GM19395 (cell line): Measurements from ENCODE around the gene TNFAIP8L3.
"Not testable (repeated sequence)": the region's sequence is repeated elsewhere in the genome, so short reads cannot be mapped to it uniquely, and the experiment has no call there.

Source experiments
- ATAC-seq: cut with Tn5 transposase; IDR thresholded peaks from one replicate; pipeline ENCODE4 v1.9.1; 2021; ENCODE audit warnings: mild to moderate bottlenecking, moderate library complexity; ENCODE audit not compliant: unreplicated experiment

The TNFAIP8L3 gene

GRCh38 chr15:51065781-51066180 is 28.9 kb downstream of the TNFAIP8L3 start:
- ATAC-seq, result no peak

DNA sequence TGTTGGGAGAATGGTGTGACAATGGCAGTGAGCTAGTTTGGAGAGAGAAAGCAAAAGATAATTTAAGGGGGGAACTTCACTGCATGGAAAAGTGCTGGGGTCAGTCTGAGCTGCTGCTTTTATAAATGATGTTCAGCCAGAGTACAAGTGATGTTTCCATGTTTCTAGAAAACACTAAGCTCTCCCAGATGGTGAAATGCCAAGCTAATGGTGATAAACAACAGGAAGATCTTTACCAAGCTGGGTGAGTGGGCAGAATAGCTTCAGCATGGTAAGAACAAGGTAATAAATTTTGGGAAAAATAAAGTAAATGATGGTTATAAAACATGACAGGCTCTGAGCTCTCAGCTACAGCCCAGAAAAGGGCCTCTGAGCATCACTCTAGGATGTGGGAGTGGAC is 29.4 kb downstream of the TNFAIP8L3 start:
- ATAC-seq, result no peak

DNA sequence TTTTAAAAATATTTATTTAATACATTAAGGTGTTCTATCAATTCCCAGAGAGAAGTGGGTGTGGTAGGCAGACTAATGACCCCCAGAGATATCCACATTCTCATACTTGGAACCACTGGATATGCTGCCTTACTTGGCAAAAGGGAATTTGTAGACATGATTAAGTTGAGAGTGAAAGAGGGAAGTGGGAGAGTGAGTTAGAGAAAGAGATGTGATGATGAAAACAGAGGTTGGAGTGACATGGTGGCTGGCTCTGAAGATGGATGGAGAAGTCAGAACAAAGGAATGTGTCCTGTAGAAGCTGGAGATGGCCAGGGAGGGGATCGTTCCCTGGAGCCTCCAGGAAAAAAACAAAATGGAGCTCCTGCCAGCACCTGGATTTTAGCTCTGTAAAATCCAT is 32.0 kb downstream of the TNFAIP8L3 start:
- no peak for ATAC-seq

- ATAC-seq, result no peak
Measured at GRCh38 chr15:51060030-51060673, 34.6 kb downstream of the TNFAIP8L3 start.

DNA sequence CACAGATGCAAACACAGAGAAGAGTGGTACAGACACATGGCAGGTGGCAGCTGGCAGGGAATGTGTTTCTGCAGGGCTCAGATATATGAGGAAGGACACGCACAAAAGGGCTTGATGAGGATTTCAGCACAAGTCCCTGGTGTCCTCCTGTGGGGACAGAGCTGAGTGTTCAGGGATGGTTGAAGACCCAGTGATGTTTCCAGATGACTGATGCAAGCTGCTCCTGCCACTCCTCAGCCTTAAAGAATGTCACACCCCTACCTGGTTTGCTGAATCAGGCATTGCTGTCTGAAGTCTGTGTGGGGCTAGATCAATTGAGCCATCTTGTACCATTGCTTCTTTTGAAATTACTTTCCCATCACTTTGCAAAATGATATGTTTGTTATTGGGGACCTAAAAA is 40.2 kb downstream of the TNFAIP8L3 start:
- ATAC-seq, result no peak

DNA sequence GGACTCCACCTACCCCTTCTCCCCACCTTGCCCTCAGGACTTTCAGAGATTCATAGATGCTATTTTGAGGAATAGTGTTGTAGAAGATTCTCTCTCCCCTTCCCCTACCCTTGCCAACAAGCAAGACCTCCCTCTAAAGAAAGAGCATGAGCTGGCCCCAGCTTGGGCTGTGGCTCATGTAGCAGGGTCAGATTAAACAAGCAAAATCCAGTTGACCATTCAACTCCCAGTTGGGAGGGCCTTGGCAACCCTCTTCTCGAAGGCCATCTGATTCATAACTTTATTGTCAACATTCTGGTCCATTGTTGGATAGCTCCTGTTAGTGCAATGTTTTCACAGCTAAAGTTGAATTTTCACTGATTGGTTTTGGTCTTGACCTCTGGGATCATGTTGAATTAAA is 41.1 kb downstream of the TNFAIP8L3 start:
- no peak for ATAC-seq

- ATAC-seq, result no peak
Measured at GRCh38 chr15:51051776-51052175, 42.9 kb downstream of the TNFAIP8L3 start.

DNA sequence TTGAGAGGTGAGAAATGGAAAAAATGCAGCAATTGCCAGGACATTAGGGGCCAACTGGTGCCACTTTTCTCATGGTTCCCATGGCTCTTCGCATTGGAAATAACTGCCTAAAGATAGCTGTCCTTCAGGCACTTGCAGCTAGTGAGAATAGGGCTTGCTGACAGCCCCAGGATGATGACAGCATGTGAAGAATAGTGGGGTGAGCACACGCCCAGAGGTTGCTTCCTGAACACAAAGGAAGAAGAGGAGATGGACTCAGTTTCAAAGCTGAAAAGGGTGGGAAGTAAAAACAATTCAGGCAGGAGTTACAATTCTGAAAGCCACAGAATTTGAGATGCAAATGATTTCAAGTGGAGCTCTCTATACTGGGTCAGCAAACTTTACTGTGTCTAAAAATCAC is 45.6 kb downstream of the TNFAIP8L3 start:
- ATAC-seq, result no peak

DNA sequence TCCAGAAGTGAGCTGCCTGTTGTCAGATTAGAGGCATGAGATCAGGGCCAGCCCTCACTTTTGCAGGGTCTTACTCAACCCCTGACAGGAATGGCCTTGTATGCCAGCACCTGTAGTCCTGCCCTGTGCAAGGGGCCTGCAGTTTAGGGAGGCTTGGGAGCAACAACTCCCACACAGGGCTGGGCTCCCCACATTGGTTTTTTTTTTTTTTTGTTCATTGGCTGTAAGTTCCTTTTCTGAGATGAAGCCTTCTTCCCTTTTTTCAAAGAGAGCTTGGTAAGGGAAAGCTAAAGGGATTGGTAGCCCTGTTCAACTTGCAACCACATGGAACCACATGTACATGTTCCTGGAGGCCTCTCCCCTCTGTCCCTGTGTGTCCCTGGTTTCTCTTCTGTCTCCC is 46.4 kb downstream of the TNFAIP8L3 start:
- ATAC-seq, result no peak

- no peak for ATAC-seq
Measured at GRCh38 chr15:51046799-51047449, 47.8 kb downstream of the TNFAIP8L3 start.

DNA sequence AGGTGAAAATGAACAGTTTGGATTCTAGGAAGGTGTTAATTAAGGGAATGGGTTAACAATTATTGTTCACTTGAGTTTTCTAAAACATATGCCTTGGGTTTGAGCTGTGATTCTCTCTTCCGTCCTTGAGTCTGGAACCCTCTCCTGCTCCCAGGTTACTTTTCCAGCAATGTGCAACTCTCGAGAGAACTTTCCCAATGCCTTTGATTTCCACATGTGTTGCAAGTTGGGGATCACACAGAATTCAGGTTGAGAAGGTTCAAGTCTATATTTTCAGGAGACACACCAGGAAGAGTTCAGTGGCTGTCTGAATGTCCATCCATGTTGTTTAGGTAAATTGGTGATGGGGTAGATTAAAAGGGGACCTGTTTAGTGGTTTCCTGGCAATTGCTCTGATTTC is 48.7 kb downstream of the TNFAIP8L3 start:
- ATAC-seq, result no peak

- no peak for ATAC-seq
Measured at GRCh38 chr15:51044037-51044727, 50.5 kb downstream of the TNFAIP8L3 start.

- no peak for ATAC-seq
Measured at GRCh38 chr15:51038974-51039319, 55.8 kb downstream of the TNFAIP8L3 start.

DNA sequence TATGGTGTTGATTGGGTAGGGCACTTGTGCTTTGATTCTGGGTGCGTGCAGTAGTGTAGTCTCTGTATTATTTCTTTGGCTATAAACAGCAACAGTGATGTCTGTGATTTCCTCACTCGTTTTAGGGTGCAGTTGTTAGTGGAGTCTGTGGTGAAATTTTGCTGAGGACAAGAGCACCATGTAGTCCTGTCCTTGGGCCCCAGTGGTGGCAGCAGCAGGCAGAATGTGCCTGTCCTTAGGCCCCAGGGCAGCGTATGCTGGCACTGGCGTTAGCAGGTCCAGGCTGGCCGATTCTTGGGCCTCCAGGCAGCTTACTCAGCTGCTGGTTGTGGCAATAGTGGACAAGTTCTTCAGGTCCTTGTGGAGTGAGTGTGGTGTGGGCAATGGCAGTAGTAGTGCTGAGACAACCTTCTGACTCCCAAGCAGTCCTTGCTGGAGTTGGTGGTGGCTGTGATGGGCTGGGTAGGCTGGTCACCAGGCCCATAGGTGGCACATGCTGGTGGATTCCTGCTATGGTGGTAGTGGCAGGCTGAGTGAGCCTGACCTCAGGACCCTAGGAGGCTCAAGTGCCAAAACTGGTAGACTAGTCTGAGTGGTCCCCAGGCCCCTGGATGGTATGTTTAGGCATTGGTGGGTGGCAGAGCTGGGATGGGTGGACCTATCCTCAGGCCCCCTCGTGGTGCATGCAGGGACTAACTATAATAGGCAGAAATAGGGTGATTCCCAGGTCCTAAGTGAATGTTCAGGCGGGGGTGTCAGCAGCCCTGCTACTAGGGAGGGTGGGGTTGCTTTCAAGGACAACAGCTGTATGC is 56.3 kb downstream of the TNFAIP8L3 start:
- ATAC-seq, result no peak

DNA sequence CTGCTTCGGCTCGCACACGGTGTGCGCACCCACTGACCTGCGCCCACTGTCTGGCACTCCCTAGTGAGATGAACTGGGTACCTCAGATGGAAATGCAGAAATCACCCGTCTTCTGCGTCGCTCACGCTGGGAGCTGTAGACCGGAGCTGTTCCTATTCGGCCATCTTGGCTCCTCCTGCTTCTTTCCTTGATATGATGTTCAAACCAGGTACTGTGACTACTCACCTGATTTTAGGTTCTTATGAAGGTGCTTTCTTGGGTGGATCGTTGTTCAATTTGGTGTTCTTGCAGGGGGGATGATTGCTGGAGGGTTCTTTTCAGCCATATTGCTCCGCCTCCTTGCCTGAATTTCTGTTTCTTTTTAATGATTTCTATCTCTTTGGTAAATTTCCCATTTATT is 57.2 kb downstream of the TNFAIP8L3 start:
- ATAC-seq, result not testable (repeated sequence)

GRCh38 chr15:51030649-51031316 is 63.9 kb downstream of the TNFAIP8L3 start:
- ATAC-seq, result no peak

DNA sequence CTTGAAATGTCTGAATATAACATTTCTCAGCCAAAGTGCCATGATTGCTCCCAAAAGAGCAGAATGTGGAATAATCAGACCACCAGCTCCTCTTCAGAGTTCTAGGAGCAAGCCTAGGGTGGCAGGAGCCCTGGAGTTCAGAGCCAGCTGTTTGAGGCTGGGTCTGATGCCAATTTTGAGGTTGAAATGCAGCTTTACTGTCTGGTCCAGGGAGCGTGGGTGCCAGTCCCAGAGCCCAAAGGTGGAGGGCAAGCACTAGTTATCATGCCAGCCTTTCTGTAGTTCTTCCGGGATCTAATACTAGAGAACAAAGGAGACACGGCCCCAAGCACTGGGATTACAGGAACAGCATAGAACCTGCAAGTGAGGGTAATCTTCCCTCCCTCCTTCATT is 69.3 kb downstream of the TNFAIP8L3 start:
- ATAC-seq, result no peak

DNA sequence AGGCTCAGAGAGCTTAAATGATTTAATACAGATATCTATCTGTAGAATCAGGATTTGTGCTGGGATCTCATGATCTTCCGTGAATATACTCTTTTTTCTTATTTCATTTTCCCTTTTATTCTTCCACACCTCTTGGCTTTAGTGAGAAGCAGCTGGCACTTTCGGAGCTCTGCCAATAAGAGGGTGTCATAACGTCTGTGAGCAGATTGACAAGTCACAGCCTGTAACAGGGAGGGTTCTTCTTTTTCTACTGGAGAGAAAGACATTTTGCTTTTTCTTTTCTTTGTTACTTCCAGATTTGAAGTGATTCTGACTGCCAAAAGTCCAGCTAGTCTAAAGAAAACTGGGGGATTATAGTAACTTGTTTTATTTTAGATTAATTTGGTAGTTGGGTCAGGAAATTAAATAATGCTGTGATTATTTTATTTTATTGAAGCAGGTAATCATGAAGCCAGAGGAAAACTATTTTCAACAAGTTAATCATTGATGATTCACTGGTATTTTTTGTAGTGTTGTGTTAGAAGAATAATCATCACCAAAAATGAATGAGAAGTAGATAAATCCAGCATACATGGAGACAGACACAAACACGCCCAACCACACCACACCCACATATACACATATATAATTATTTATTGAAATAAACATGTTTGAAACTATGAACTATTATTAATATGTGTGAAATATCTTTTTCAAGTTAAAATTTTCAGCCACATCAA is 69.8 kb downstream of the TNFAIP8L3 start:
- no peak for ATAC-seq

DNA sequence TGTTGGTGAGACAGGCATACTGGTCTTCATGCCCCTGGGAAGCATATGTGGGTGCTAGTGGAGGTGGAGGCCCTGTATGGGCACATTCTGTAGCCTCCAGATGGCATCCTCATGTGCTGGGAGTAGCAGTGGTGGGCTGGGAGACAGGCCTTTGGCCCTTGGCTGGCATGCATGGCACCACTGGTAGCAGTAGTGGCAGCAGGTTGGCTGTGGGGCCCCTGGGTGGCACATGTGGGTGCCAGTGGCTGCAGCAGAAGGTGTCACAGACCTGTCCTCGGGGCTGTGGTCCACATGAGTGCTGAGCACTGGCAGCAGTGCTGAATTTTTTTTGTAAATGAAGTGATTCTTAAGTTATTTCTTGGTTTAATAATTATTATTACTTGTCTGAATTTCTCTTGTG is 71.2 kb downstream of the TNFAIP8L3 start:
- no peak for ATAC-seq

DNA sequence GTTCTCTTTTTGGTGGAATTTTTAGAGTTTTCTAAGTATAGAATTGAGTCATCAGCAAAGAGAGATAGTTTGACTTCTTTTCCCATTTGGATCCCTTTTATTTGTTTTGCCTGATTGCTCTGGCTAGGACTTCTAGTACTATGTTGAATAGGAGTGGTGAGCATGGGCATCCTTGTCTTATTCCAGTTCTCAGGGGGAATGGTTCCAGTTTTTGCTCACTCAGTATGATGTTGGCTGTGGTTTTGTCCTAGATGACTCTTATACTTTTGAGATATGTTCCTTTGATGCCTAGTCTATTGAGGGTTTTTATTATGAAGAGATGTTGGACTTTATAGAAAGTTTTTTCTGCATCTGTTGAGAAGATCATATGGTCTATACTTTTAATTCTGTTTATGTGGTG is 72.5 kb downstream of the TNFAIP8L3 start:
- ATAC-seq, result no peak
